HG02970 (cell line): ENCODE results near the gene FXR2.

Experiments
- ATAC-seq: cut with Tn5 transposase; IDR thresholded peaks from one replicate; pipeline ENCODE4 v1.9.1; 2021; ENCODE audit warnings: mild to moderate bottlenecking, moderate library complexity, moderate number of reproducible peaks; ENCODE audit not compliant: unreplicated experiment, low FRiP score

FXR2 gene

GRCh38 chr17:7553356-7553755 lies 61.3 kb downstream of the FXR2 start:
- ATAC-seq, result no peak

GRCh38 chr17:7552621-7553051 lies 62.1 kb downstream of the FXR2 start:
- no peak for ATAC-seq

GRCh38 chr17:7551396-7551795 lies 63.3 kb downstream of the FXR2 start:
- no peak for ATAC-seq

GRCh38 chr17:7550344-7550743 lies 64.4 kb downstream of the FXR2 start:
- no peak for ATAC-seq

GRCh38 chr17:7549401-7550055 lies 65.2 kb downstream of the FXR2 start:
- ATAC-seq, result no peak

- no peak for ATAC-seq
These were observed 65.9 kb downstream of the FXR2 start, which contains the start of gene TNFSF12 for GRCh38 chr17:7548585-7549400. TNFSF12 (plus strand) TSS chr17:7549058; CDS start chr17:7549154, 96 bp downstream.

- ATAC-seq, result no peak
These were observed 69.8 kb downstream of the FXR2 start for GRCh38 chr17:7544911-7545310.
